ENCODE results near the gene CAVIN2.

CAVIN2 gene

GRCh38 chr2:191864628-191865374 lies 17.9 kb upstream of the CAVIN2 start:
- DNase-seq (no peak), ATAC-seq (no peak)

- ATAC-seq = no peak
- no peak for DNase-seq
Measured at GRCh38 chr2:191863988-191864387, 17.1 kb upstream of the CAVIN2 start.

- DNase-seq = no peak
- no peak for ATAC-seq
Measured at GRCh38 chr2:191862156-191862775, 15.4 kb upstream of the CAVIN2 start.

GRCh38 chr2:191860760-191861466 lies 14.0 kb upstream of the CAVIN2 start:
- no peak for ATAC-seq

DNA sequence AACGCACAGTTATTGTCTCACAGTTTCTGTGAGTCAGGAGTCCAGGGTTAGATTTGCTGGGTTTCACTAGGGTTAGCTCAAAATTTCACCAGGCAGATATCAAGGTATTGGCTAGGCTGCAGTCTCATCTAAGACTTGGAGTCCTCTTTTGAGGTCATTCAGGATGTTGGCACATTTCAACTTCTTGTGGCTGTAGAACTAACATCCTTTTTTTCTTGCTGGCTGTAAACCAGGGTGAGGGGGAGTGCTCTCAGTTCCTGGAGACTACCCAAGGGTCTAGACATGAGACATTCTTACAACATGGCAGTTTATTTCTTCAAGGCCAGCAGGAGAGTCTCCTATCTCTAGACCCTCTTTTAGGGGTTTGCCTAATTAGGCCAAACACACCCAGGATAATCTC lies 12.8 kb upstream of the CAVIN2 start:
- ATAC-seq = no peak

More at GRCh38 chr2:191860760-191861466, 14.0 kb upstream of the CAVIN2 start:
- DNase-seq = no peak

DNA sequence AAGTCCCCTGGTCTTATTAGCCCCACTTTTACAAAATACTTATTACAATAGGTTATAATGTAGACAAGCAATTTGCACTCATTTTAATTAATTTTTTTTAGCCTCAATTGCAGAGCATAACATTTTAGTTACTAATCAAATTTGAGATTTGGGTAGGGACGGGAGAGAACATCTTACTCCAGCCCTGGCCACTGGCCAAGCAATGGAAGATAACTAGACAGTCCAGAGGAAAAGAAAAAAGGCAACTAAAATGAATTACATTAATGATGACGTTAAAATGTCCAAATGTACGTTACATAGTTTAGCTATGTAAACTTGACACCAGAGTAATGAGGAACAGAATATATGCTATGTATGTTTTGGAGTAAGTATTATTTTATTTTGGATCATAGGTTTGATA lies 11.0 kb upstream of the CAVIN2 start:
- DNase-seq = no peak
- no peak for ATAC-seq

More for the DNA sequence above, 12.8 kb upstream of the CAVIN2 start:
- DNase-seq = no peak

DNA sequence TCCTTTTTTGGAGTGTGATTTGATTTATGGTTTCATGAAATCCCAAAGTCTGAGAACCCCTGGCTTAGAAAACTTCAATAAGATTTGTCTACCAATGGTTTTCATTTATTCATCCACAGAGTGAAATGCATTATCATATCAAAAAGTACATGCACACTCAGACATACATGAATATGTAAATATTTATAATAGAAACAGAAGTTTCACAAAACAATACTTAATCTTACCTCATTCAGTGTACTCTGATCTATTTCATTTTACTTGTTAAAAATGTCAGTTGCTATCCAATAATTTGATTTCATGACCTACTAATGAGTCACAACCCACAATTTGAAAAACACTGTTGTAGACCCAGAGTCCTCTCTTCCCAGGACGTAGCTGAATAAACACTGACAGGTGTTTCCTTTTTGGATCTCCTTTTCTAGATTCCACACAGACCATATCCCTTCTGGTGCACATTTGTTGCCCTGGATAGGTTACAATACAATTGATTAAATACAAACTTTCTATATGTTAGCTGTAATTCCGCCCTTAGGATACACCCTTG lies 10.4 kb upstream of the CAVIN2 start:
- DNase-seq (no peak), ATAC-seq (no peak)

- DNase-seq = no peak
- ATAC-seq = no peak
Measured at GRCh38 chr2:191856111-191856876, 9.4 kb upstream of the CAVIN2 start.

GRCh38 chr2:191855382-191855781 lies 8.5 kb upstream of the CAVIN2 start:
- no peak for ATAC-seq
- DNase-seq = no peak

- ATAC-seq = no peak
- DNase-seq = no peak
Measured at GRCh38 chr2:191854382-191855372, 7.8 kb upstream of the CAVIN2 start.

DNA sequence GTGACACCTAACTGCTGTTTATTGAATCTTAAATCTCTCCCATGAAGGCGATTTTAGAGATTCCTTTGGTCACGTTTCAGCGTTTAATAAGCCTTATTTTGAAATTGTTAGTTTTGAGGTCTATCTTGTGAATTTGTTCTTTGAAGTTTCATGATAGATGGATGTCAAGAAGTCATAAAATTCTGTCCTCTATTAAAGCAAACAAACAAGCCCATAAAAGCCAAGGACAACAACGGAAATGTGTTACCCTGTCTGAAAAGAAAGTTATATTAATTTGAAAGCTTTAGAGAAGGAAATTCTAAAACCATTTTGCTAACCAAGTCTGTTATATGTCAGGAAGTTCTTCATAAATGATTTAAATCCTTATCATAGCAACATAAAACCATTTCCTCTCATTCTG lies 7.0 kb upstream of the CAVIN2 start:
- ATAC-seq (no peak), DNase-seq (no peak)

DNA sequence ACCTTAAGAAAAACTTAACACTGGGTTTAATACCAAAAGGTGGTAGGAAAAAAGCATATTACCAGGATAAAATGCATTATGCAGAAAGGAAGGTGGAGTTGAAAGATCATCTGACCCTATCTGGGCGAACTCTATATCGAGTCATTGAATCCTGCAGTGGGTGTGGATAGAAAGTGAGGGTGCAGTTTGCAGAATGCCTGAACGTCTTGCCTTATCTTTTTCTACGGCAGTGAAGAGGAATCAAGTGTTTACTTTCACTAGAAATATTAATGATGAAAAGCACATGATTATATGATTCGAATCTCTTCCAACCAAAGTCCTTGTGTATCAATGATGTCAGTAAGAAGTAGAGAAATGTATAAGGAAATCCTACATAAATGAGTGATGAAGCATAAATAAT lies 4.3 kb upstream of the CAVIN2 start:
- DNase-seq = no peak
- no peak for ATAC-seq

GRCh38 chr2:191848771-191849767 lies 2.2 kb upstream of the CAVIN2 start:
- ATAC-seq (no peak), DNase-seq (no peak)

GRCh38 chr2:191847764-191848163 lies 876 bp upstream of the CAVIN2 start:
- ATAC-seq (no peak), DNase-seq (no peak)

- no peak for ATAC-seq
- no peak for DNase-seq
Measured at GRCh38 chr2:191845876-191846514, 893 bp downstream of the CAVIN2 start.

DNA sequence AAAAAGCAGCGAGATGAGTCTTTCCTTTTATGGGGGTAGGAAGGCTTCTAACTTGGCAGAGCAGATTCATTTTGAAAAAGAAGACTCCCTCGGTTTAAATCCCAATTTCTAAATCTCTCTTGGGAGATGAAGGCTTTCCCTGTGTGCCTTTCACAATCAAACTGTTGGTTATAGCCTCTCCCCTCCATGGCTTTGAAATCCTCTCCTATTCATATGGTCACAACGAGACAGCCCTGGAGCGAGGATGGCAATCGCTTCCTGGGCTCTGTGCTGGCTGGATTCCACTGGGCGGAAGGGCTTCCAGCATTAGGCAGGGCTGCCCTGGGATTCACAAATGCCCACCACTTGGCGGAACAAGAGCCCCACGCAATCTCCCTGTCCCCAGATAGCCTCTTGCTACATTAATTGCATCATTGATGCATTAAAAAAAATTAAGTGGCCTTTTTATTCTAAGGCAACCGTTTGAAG lies 1.6 kb downstream of the CAVIN2 start:
- DNase-seq (no peak), ATAC-seq (no peak)

DNA sequence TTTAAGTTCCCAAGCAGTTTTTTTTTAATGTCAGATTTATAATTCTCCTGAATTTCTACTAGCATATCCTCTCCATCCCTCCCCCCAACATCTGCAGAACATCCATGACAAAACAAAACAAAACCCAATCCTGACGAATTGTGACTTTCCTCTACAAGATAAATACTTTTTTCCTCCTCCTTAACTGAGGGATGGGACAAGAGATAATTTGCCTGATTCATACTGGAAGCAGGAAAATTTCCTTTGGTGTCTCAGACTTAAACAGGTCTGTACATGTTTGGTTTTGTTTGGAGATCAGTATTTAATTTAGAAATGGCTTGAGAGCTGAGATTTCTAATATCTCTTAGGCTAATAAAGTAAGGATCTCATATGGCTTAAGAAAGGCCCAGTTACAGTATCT lies 2.2 kb downstream of the CAVIN2 start:
- ATAC-seq (no peak), DNase-seq (no peak)

- DNase-seq = no peak
- ATAC-seq = no peak
Measured at GRCh38 chr2:191840921-191841320, 6.0 kb downstream of the CAVIN2 start.

All from stimulated activated naive CD8-positive, alpha-beta T cell treated with anti-CD3 and anti-CD28 coated beads, Interleukin-15, Interleukin-2, amounts not matched to agents 100 U/mL and 50 U/mL, for 24 hours (primary cell).